Measurements from ENCODE around the gene CCDC80. TPM values are rescaled to one million over a fixed set of nuclear protein-coding genes. Genes with fewer than 3 reads are reported as not detected.

The CCDC80 gene
- total RNA-seq, 2 donors from 2014 or later, result 94.4 to 206 TPM

DNA sequence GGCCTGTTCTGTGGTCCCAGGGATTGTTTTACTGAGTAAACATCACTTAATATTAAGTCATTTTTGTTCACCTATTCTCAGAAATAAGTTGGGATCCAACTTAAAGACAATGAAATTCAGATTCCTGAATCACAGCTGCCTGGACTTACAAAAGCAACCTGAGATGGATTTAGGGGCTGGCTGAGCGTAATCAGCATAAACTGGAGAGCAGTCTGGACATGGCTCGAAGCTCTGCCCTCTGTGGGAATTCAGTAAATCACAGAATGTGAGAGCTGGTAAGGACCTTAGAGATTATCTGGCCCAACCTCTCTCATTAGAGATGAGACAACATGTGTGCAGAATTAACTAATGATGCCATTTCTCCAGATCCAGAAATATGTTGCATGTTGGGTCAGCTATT, 23.7 kb downstream of the CCDC80 start:
- no peak for DNase-seq (ENCODE audit: low spot score)
- H3K27me3 ChIP-seq, result no peaks in the 10 kb centered on the region
- no peak overlapping the region for H3K4me3 ChIP-seq
- no peaks in the 10 kb centered on the region for H3K9me3 ChIP-seq
- H3K27ac ChIP-seq, result no peak overlapping the region
- TF ChIP-seq, protein P1, sequence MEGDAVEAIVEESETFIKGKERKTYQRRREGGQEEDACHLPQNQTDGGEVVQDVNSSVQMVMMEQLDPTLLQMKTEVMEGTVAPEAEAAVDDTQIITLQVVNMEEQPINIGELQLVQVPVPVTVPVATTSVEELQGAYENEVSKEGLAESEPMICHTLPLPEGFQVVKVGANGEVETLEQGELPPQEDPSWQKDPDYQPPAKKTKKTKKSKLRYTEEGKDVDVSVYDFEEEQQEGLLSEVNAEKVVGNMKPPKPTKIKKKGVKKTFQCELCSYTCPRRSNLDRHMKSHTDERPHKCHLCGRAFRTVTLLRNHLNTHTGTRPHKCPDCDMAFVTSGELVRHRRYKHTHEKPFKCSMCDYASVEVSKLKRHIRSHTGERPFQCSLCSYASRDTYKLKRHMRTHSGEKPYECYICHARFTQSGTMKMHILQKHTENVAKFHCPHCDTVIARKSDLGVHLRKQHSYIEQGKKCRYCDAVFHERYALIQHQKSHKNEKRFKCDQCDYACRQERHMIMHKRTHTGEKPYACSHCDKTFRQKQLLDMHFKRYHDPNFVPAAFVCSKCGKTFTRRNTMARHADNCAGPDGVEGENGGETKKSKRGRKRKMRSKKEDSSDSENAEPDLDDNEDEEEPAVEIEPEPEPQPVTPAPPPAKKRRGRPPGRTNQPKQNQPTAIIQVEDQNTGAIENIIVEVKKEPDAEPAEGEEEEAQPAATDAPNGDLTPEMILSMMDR (IDR thresholded peaks at IDR 0.05), result no peak
- H3K4me1 ChIP-seq, result no peaks in the 10 kb centered on the region
- no peaks in the 10 kb centered on the region for H3K36me3 ChIP-seq

DNA sequence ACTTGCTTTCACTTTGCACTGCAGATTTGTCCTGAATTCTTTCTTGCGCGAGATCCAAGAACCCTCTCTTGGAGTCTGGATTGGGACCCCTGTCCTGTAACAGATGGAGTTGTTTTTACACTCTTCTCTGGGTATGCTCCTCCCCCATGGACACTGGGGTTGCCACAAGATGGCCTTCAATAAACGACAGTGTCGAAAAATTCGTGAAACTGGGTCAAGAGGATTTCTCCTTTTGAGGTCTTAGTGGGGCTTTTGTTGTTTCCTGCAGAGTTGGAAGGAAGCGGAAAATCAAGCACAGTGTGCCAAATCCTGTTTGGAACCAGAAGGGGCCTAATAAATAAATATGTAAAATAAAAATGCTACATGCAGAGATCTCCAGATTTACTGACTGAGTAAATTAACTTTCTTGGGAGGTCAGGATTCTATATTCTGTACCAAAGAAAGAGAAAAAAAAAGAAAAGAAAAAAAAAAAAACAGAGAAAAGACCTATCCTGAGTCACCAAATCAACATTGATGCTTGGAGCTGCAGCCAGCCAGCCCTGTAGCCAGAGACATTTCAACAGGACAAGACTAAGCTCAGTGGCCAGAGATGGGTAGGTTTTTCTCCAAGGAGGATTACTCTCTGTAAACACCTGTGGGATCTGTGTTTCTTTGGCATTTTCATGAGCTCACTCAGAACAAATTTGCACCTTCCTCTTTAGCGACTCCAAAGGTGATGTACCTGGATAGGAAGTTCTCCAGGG, 24.8 kb downstream of the CCDC80 start:
- no peaks in the 10 kb centered on the region for H3K4me1 ChIP-seq
- no peaks in the 10 kb centered on the region for H3K9me3 ChIP-seq
- H3K27me3 ChIP-seq, result no peaks in the 10 kb centered on the region
- TF ChIP-seq, protein P1 (IDR thresholded peaks at IDR 0.05), result no peak
- no peak overlapping the region for H3K4me3 ChIP-seq
- no peak overlapping the region for H3K27ac ChIP-seq
- H3K36me3 ChIP-seq, result peaks cover 4% of the 10 kb centered on the region
- no peak for DNase-seq (ENCODE audit: low spot score)

DNA sequence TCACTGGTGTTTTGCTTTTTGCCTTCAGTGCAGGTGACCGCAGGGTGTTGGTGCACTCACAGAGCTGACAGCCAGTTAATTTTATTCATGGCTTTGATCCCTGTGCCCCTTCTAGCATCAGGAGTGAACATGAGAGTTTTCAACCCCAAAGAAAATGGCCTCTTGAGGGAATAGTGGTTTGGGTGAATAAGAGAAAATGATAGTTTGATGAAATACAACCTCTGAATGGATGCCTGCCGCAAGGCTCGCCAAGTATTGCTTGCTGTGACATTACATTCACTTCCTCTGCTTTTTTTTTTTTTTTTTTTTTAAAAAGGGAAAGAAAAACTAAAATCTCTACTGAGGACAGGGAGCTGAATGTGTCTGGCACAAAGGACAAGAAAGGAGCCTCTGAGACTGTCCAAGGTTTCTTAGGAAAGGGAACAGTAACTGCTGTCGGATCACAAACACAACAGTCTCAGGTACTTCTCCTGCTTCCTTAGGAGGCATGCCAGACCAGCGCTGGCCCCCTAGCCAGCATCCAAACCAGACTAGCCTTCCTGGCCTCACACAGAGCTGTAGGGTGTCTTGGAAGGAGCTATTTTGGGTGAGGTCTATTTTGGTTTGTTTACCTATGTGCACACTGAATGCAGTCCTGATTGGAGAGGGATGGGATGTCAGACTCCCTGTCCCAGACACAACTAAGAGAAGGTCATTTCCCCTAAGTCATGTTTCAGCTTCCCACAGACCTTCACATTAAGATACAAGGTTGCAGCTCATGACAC, 29.0 kb downstream of the CCDC80 start:
- no peak overlapping the region for H3K4me3 ChIP-seq
- DNase-seq (ENCODE audit: low spot score), result no peak
- no peaks in the 10 kb centered on the region for H3K9me3 ChIP-seq
- TF ChIP-seq, protein P1 (IDR thresholded peaks at IDR 0.05), result no peak
- no peak overlapping the region for H3K27ac ChIP-seq
- H3K4me1 ChIP-seq, result no peaks in the 10 kb centered on the region
- peaks cover 4% of the 10 kb centered on the region for H3K36me3 ChIP-seq
- H3K27me3 ChIP-seq, result no peaks in the 10 kb centered on the region

DNA sequence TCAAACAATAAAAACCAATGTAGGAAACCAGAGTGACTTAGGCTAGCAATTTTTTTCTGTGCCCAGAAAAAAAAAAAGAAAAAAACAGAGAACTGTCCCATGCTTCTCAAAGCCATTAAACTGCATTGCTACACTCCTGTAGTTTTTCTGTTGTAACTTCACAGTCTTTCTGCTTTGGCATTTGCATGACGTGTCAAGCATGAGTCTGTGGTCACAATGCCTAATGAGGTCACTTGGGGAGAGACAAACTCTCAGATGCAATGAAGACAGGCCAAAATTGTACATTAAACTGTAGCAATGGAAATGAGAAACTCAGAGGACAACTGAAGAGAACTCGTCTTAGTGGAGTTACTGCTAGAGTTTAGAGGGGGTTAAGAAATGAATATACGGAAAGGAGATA, 30.8 kb downstream of the CCDC80 start:
- Histone ChIP-seq H3K4me1 (peaks cover 0 to 4% of the 10 kb centered on the region in 2 donors), H3K27me3 (no peaks in the 10 kb centered on the region), H3K36me3 (peaks cover 4% of the 10 kb centered on the region), H3K27ac (no peak overlapping the region), H3K4me3 (no peak overlapping the region), H3K9me3 (no peaks in the 10 kb centered on the region)
- no peak for DNase-seq (ENCODE audit: low spot score)
- TF ChIP-seq, protein P1 (IDR thresholded peaks at IDR 0.05), result no peak

DNA sequence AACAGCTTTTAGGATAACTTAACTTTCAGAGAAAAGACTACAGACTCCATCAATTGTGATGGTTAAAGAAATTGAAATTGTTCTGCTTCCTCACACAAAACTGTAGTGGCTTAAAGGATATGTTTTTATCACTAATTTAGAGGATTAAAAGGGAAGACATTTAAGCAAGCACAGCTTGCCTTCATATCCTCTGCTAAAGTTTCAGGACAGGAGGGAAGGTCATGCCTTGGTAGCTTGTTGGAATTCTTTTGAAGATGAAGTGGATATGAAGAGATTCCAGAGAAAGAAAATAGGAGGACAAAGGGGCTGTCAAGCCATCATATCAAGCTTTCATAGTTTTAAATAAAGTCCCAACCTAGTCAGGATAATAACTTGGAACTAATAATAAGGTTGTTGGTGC, 33.1 kb downstream of the CCDC80 start:
- no peak for DNase-seq (ENCODE audit: low spot score)
- H3K4me3 ChIP-seq, result no peak overlapping the region
- peaks cover 4% of the 10 kb centered on the region for H3K36me3 ChIP-seq
- TF ChIP-seq, protein P1 (IDR thresholded peaks at IDR 0.05), result no peak
- H3K9me3 ChIP-seq, result no peaks in the 10 kb centered on the region
- H3K27me3 ChIP-seq, result no peaks in the 10 kb centered on the region
- no peak overlapping the region for H3K27ac ChIP-seq
- peaks cover 0 to 13% of the 10 kb centered on the region in 2 donors for H3K4me1 ChIP-seq
